Measurements from ENCODE around the gene EP400. TPM values are rescaled to one million over a fixed set of nuclear protein-coding genes. Genes with fewer than 3 reads are reported as not detected.

The EP400 gene
- total and polyA plus RNA-seq, 9 of the 15 experiments (the other 6 are each of a cell fraction or from before 2014, with no cell fraction given) = 4.5 to 58.0 (median 7.0) TPM

GRCh38 chr12:131919366-131920156, 30.2 kb upstream of the EP400 start (continued):
- TF ChIP-seq ZBTB40 (IDR thresholded peaks at IDR 0.05) = no peak
- TF ChIP-seq ZBTB40 (CRISPR knock-in tag; IDR thresholded peaks at IDR 0.05) = no peak
- no peak for TF ChIP-seq CTCFL (IDR thresholded peaks at IDR 0.05; ENCODE audit: borderline replicate concordance, insufficient read depth, low read depth, low read length, poor library complexity, severe bottlenecking)
- TF ChIP-seq RNF2 (IDR thresholded peaks at IDR 0.05) = no peak
- no peak for TF ChIP-seq ZNF589 (CRISPR knock-in tag; IDR thresholded peaks at IDR 0.05; ENCODE audit: low read depth)
- no peak for TF ChIP-seq ZNF717 (CRISPR knock-in tag; IDR thresholded peaks at IDR 0.05)
- no peak for TF ChIP-seq ETV5 (CRISPR knock-in tag; IDR thresholded peaks at IDR 0.05; ENCODE audit: low read depth)
- TF ChIP-seq POLR2A (conservative IDR thresholded peaks at IDR 0.05) = 0 out of 2 replicates have a peak, but pooled peaks have one; percentile 27
- no peak for TF ChIP-seq CBX1 (IDR thresholded peaks at IDR 0.05; ENCODE audit: low read depth)
- no peak for TF ChIP-seq EZH2 (IDR thresholded peaks at IDR 0.05; ENCODE audit: borderline replicate concordance, low read depth, low read length)
- no peak for TF ChIP-seq POLR2B (IDR thresholded peaks at IDR 0.05; ENCODE audit: low read depth, partially characterized antibody)
- no peak for TF ChIP-seq CBX5 (IDR thresholded peaks at IDR 0.05; ENCODE audit: borderline replicate concordance, low read depth)
- no peak for TF ChIP-seq MAZ (CRISPR knock-in tag; conservative IDR thresholded peaks at IDR 0.05 in 1 of 2, IDR thresholded peaks at IDR 0.05 in 1 of 2)
- no peak for TF ChIP-seq HOMEZ (CRISPR knock-in tag; IDR thresholded peaks at IDR 0.05)
